PC-3 (cell line): ENCODE data around the gene TBXAS1. TPM values are rescaled to one million over a fixed set of nuclear protein-coding genes. Genes with fewer than 3 reads are reported as not detected.

ENCODE experiments used
- ATAC-seq: fragments of 200-7000 bp; cut with Tn5 transposase; 2 replicates; pipeline ENCODE4 v1.9.1; 2020; ENCODE audit warnings: mild to moderate bottlenecking, moderate library complexity
- BruUV-seq: library from RNA; stranded (reverse); fragments of 400-500 nt; replicated peaks from 2 replicates; lab custom pipeline; 2021; lab: Mats Ljungman, UMichigan
- CTCF ChIA-PET: fragments of 300-600 bp; sonication (Branson Sonifier 250); formaldehyde crosslinking; loops from one replicate; lab custom pipeline; 2022; ENCODE audit warnings: antibody characterized with exemption; lab: Charles Lee
- POLR2A ChIA-PET: fragments of 300-600 bp; sonication (Branson Sonifier 250); formaldehyde crosslinking; loops from one replicate; lab custom pipeline; 2022; ENCODE audit warnings: antibody characterized with exemption; ENCODE audit not compliant: unreplicated experiment; lab: Charles Lee
- DNase-seq: peaks from one replicate; pipeline ENCODE4 v3.0.0-alpha.2; 2015
- H2AFZ ChIP-seq: fragments of 300-600 bp; sonication (generic); 2 replicates; pipeline ENCODE4 v1.6.0; 2016; ENCODE audit warnings: antibody characterized with exemption, low read length
- H3F3A ChIP-seq: fragments of 300-600 bp; sonication (generic); one replicate; pipeline ENCODE4 v1.6.0; 2017; ENCODE audit warnings: antibody characterized with exemption, low read length, control low read depth, mild to moderate bottlenecking; ENCODE audit not compliant: unreplicated experiment
- H3K27ac ChIP-seq: fragments of 300-600 bp; sonication (generic); 2 replicates; pipeline ENCODE4 v1.5.1; 2016; ENCODE audit warnings: mild to moderate bottlenecking, low read length
- H3K27me3 ChIP-seq: fragments of 300-600 bp; sonication (generic); 2 replicates; pipeline ENCODE4 v1.6.1; 2016; ENCODE audit warnings: low read length, mixed read lengths
- H3K36me3 ChIP-seq: fragments of 300-600 bp; sonication (generic); 2 replicates; pipeline ENCODE4 v1.6.1; 2016; ENCODE audit warnings: low read depth, mixed run types, low read length, mixed read lengths
- H3K4me1 ChIP-seq: fragments of 300-600 bp; sonication (generic); 2 replicates; pipeline ENCODE4 v1.5.1; 2016; ENCODE audit warnings: low read length; ENCODE audit not compliant: insufficient read depth
- H3K4me2 ChIP-seq: fragments of 300-600 bp; sonication (generic); 2 replicates; pipeline ENCODE4 v1.6.0; 2016; ENCODE audit warnings: low read length
- H3K4me3 ChIP-seq: fragments of 300-600 bp; sonication (generic); 2 replicates; pipeline ENCODE4 v1.5.1; 2016; ENCODE audit warnings: mild to moderate bottlenecking, low read length, mixed read lengths
- H3K79me2 ChIP-seq: fragments of 300-600 bp; sonication (generic); 2 replicates; pipeline ENCODE4 v1.6.1; 2017; ENCODE audit warnings: low read length, mixed read lengths
- H3K9ac ChIP-seq: fragments of 300-600 bp; sonication (generic); 2 replicates; pipeline ENCODE4 v1.6.0; 2016; ENCODE audit warnings: mild to moderate bottlenecking, low read length
- H3K9me2 ChIP-seq: fragments of 300-600 bp; sonication (generic); replicated peaks from 2 replicates; pipeline ENCODE4 v1.6.1; 2016; ENCODE audit warnings: mixed run types, low read length, mixed read lengths
- H3K9me3 ChIP-seq: fragments of 300-600 bp; sonication (generic); 2 replicates; pipeline ENCODE4 v1.6.1; 2016; ENCODE audit warnings: low read length, mixed read lengths
- H4K20me1 ChIP-seq: fragments of 300-600 bp; sonication (generic); 2 replicates; pipeline ENCODE4 v1.6.1; 2016; ENCODE audit warnings: low read length, mixed read lengths
- CTCF ChIP-seq: fragments of 300-600 bp; sonication (generic); conservative IDR thresholded peaks from 2 replicates; pipeline ENCODE4 v1.5.1; 2017; ENCODE audit warnings: antibody characterized with exemption, low read depth, mild to moderate bottlenecking, low read length
- EZH2 ChIP-seq: fragments of 300-600 bp; sonication (generic); IDR thresholded peaks from one replicate; pipeline ENCODE4 v1.6.1; 2017; ENCODE audit warnings: antibody characterized with exemption, mild to moderate bottlenecking, low read length; ENCODE audit not compliant: unreplicated experiment
- EZH2phosphoT487 ChIP-seq: fragments of 300-600 bp; sonication (generic); IDR thresholded peaks from 2 replicates; pipeline ENCODE4 v1.6.1; 2018; ENCODE audit warnings: mild to moderate bottlenecking, antibody characterized with exemption, low read length, borderline replicate concordance
- intact Hi-C: fragments of 100-400 bp; cut with micrococcal nuclease; formaldehyde crosslinking; loops from 2 replicates; pipeline ENCODE4 v1.9.0; 2023
- total RNA-seq: library from RNA; depleted of rRNA; stranded (reverse); fragments of >200 nt; gene quantifications from 2 replicates; pipeline ENCODE4 v1.2.3, GENCODE V29; 2014

TBXAS1 gene
- total RNA-seq, 1 experiment from 2014 or later = 21.8 TPM

GRCh38 chr7:139853506-139854123 is 24.6 kb downstream of the TBXAS1 start:
- ATAC-seq = peak; percentile 82
- peak; percentile 17 for DNase-seq
- Histone ChIP-seq H3K4me3 (no peak overlapping the region), H3K79me2 (no peaks in the 10 kb centered on the region), H3K27ac (0 out of 2 replicates have a peak overlapping the region, but pooled peaks have one; percentile 0), H3K9me2 (no peaks in the 10 kb centered on the region), H3K9me3 (no peaks in the 10 kb centered on the region), H4K20me1 (no peaks in the 10 kb centered on the region), H3K4me1 (no peaks in the 10 kb centered on the region), H2AFZ (no peak overlapping the region), H3F3A (no peaks in the 10 kb centered on the region), H3K27me3 (no peaks in the 10 kb centered on the region), H3K4me2 (no peak overlapping the region), H3K36me3 (no peaks in the 10 kb centered on the region), H3K9ac (no peak overlapping the region)
- CTCF ChIA-PET = no interaction called here
- no peak for TF ChIP-seq EZH2
- TF ChIP-seq CTCF = no peak
- TF ChIP-seq EZH2phosphoT487 = no peak
- intact Hi-C loops = no loop called here
- POLR2A ChIA-PET = no interaction called here
- no TSS peak for BruUV-seq

GRCh38 chr7:139854124-139854511 is 25.1 kb downstream of the TBXAS1 start:
- H3K27ac ChIP-seq = no peak overlapping the region
- no peak for DNase-seq

More at GRCh38 chr7:139854124-139854511, 25.1 kb downstream of the TBXAS1 start:
- TF ChIP-seq EZH2 = no peak
- TF ChIP-seq CTCF = no peak
- no peak for TF ChIP-seq EZH2phosphoT487
- ChIA-PET CTCF (no interaction called here), POLR2A (no interaction called here)
- intact Hi-C loops = no loop called here
- Histone ChIP-seq H3K4me1 (no peaks in the 10 kb centered on the region), H3K4me3 (no peak overlapping the region), H3K9ac (no peak overlapping the region), H3F3A (no peaks in the 10 kb centered on the region), H4K20me1 (no peaks in the 10 kb centered on the region), H3K9me2 (no peaks in the 10 kb centered on the region), H3K79me2 (no peaks in the 10 kb centered on the region), H3K36me3 (no peaks in the 10 kb centered on the region), H3K4me2 (no peak overlapping the region), H2AFZ (no peak overlapping the region), H3K27me3 (no peaks in the 10 kb centered on the region), H3K9me3 (no peaks in the 10 kb centered on the region)
- no peak for ATAC-seq
- BruUV-seq = no TSS peak
